GM12874 (cell line): Measurements from ENCODE around the gene OPALIN.

Experiments used
- CTCF ChIP-seq: IDR thresholded peaks from 2 replicates; pipeline ENCODE4 v1.5.1; 2011; ENCODE audit warnings: low read depth, mild to moderate bottlenecking, control low read depth, low read length, moderate library complexity; ENCODE audit not compliant: insufficient read depth

OPALIN gene

GRCh38 chr10:96346295-96346694, 12.5 kb downstream of the OPALIN start:
- TF ChIP-seq CTCF, result no peak

GRCh38 chr10:96345222-96345621, 13.6 kb downstream of the OPALIN start:
- no peak for TF ChIP-seq CTCF

GRCh38 chr10:96344178-96344577, 14.6 kb downstream of the OPALIN start:
- no peak for TF ChIP-seq CTCF

GRCh38 chr10:96342402-96342801, 16.4 kb downstream of the OPALIN start:
- TF ChIP-seq CTCF, result no peak

- no peak for TF ChIP-seq CTCF
Observed at GRCh38 chr10:96341219-96342182, 17.3 kb downstream of the OPALIN start.

GRCh38 chr10:96339956-96340904, 18.6 kb downstream of the OPALIN start:
- peak; percentile 77 for TF ChIP-seq CTCF

GRCh38 chr10:96339383-96339782, 19.4 kb downstream of the OPALIN start:
- TF ChIP-seq CTCF, result no peak
